Fibroblast of pulmonary artery (primary cell): ENCODE data around the gene FLNB.

Experiments
- DNase-seq: peaks from one replicate; pipeline ENCODE4 v3.0.0-alpha.2; 2010; ENCODE audit warnings: low read depth
- H3K4me3 ChIP-seq: replicated peaks from 2 replicates; pipeline ENCODE4 v1.5.1; 2011; ENCODE audit warnings: low read depth, mild to moderate bottlenecking, control low read depth, low read length, moderate library complexity
- CTCF ChIP-seq: IDR thresholded peaks from 2 replicates; pipeline ENCODE4 v1.5.1; 2011; ENCODE audit warnings: mild to moderate bottlenecking, control low read depth, low read length, inconsistent platforms; ENCODE audit errors: missing control alignments

FLNB gene

GRCh38 chr3:58184309-58184981 is 176.2 kb downstream of the FLNB start:
- no peak for DNase-seq
- no peak for TF ChIP-seq CTCF

GRCh38 chr3:58184982-58185360 is 176.7 kb downstream of the FLNB start:
- no peak for DNase-seq
- no peak overlapping the region for H3K4me3 ChIP-seq
- no peak for TF ChIP-seq CTCF

More at GRCh38 chr3:58184309-58184981, 176.2 kb downstream of the FLNB start:
- no peak overlapping the region for H3K4me3 ChIP-seq

- no peak overlapping the region for H3K4me3 ChIP-seq
- no peak for TF ChIP-seq CTCF
These were observed 179.9 kb downstream of the FLNB start for GRCh38 chr3:58188173-58188564.

GRCh38 chr3:58188921-58189451 is 180.8 kb downstream of the FLNB start:
- no peak overlapping the region for H3K4me3 ChIP-seq
- no peak for TF ChIP-seq CTCF
- no peak for DNase-seq

More at GRCh38 chr3:58188173-58188564, 179.9 kb downstream of the FLNB start:
- no peak for DNase-seq

GRCh38 chr3:58189691-58190090 is 181.5 kb downstream of the FLNB start:
- TF ChIP-seq CTCF, result no peak
- no peak for DNase-seq
- H3K4me3 ChIP-seq, result no peak overlapping the region

- TF ChIP-seq CTCF, result no peak
- H3K4me3 ChIP-seq, result no peak overlapping the region
- DNase-seq, result no peak
These were observed 182.1 kb downstream of the FLNB start for GRCh38 chr3:58190291-58190690.

- DNase-seq, result no peak
- no peak overlapping the region for H3K4me3 ChIP-seq
- TF ChIP-seq CTCF, result no peak
These were observed 182.7 kb downstream of the FLNB start for GRCh38 chr3:58190882-58191281.
